Measurements from ENCODE around the gene HOXA3. TPM values are rescaled to one million over a fixed set of nuclear protein-coding genes. Genes with fewer than 3 reads are reported as not detected.

The HOXA3 gene
- total RNA-seq, 1 donor from 2014 or later: 5.5 TPM

DNA sequence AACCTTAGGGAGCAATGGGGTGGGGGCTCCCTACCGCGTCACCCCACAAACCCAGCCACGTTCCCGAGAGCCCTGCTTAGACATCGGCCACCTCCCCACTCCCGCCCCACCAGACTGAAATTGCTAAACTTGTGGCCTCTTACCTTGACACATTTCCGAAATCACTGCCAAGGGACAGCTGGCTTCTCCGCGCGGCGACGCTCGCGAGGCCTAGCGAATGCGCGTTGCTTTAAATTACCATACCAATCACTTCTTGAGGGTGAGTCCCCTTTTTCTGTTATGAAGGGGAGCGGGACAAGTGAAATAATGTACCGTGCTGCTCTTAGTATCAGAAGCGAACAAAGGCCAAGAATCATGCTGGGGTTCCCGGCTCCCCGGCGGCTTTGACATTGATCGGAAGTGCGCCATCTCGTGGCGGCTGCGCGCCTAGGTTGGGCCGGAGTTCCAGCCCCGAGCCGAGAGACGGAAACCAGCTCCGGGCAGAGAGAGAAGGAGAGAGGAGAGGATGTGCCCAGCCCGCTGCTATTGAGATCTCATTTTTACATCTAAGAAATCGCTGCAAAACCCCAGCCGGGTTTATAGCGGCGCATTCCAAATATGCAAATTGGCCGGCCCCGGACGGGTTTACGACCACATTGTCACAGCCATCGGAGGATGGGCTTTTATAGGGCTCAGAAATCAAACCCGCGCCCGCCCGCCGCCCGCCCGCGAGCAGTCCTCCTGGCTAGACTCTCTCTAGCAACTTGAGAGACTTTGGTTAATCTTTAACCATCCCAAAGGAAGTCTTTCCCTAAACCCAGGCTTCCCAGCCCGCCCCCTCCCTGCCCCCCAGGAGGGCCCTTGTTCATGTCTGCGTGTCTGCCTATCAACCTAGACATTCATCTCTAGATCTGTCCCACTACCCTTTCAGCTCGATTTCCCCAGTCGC, 27.4 kb upstream of the HOXA3 start:
- no peak for DNase-seq (ENCODE audit: extremely low read depth, low read depth, low spot score)

DNA sequence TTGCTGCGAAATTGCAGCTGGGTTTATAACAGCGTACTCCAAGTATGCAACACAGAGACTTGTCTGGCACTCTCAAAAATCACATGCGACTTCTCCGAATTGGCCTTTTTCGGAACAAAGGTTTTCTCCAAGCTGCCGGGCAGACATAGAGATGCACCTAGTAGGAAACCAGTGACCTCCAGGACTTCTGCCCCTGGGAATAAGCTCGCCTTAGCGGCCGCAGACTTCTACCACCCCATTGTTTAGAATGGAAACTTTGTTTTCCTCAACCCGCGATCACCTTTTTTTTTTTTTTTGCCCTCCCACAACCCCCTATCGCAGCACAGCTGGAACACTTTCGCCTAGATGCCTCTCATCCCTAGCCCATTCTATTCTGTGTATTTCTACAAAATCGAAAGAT, 26.6 kb upstream of the HOXA3 start:
- DNase-seq (ENCODE audit: extremely low read depth, low read depth, low spot score): no peak

GRCh38 chr7:27178366-27178765, 26.0 kb upstream of the HOXA3 start:
- no peak for DNase-seq (ENCODE audit: extremely low read depth, low read depth, low spot score)

DNA sequence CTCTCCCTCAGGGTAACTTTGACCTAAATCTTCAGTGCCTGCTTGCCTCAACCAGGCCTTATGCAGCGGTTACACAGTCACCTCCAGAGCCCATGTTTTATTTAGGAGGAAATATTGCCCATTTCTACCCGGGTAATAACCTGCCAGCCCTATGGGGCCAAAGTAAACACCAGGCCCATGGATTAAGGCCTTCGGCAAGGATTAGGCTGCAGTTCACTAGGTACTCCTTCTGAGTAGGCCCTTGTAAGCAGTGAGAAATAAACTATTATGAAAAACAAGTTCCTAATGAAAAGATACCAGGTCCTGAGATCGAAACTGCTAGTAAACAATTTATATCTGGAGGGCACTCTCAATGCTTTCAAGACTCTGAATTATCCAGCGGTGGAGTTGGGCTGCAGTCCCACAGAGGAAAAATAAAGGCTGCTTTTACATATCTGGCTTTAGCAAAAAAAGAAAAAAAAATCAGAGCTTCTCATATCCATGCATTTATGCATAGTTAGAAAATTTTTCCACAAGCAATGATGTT, 25.5 kb upstream of the HOXA3 start:
- no peak for DNase-seq (ENCODE audit: extremely low read depth, low read depth, low spot score)

- DNase-seq (ENCODE audit: extremely low read depth, low read depth, low spot score): no peak
Observed at GRCh38 chr7:27176962-27177794, 24.8 kb upstream of the HOXA3 start.

GRCh38 chr7:27176524-27176845, 24.1 kb upstream of the HOXA3 start:
- no peak for DNase-seq (ENCODE audit: extremely low read depth, low read depth, low spot score)

GRCh38 chr7:27175626-27176523, 23.5 kb upstream of the HOXA3 start:
- no peak for DNase-seq (ENCODE audit: extremely low read depth, low read depth, low spot score)

DNA sequence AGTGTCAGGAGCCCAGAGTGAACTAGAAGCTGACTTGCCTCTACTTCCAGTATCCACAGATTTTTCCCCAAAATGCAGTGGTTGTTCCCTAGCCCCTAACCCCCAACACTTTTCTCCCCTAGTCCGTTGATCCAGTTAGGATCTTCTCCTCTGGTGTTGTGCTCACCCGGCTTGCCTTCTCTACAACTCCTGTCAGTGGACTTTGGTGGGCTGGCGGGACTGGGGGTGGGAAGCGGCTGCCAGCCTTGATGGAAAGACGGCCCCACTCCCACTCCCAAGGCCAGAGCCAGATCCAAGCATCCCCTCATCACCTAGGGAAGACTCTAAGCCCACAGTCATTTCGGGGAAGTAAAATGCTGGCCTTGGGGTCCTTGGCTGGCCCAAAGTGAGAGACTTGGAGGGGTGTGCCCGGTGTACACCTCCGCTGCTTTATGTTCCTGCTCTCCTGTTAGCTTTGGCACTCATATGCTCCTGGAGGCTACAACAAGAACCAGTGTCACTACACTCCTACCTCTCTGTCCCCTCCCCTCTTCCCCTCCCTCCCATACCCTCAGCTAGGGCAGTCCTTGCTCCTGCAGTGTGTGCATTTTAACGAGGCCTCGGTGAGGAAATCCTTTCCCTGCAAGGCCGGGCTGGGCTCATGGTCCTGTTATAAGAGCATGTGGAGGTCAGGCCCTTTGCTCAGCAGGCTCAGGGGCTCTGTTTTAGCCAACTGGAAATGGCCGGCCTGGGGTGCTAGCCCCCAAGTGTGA, 22.7 kb upstream of the HOXA3 start:
- DNase-seq (ENCODE audit: extremely low read depth, low read depth, low spot score): no peak

DNA sequence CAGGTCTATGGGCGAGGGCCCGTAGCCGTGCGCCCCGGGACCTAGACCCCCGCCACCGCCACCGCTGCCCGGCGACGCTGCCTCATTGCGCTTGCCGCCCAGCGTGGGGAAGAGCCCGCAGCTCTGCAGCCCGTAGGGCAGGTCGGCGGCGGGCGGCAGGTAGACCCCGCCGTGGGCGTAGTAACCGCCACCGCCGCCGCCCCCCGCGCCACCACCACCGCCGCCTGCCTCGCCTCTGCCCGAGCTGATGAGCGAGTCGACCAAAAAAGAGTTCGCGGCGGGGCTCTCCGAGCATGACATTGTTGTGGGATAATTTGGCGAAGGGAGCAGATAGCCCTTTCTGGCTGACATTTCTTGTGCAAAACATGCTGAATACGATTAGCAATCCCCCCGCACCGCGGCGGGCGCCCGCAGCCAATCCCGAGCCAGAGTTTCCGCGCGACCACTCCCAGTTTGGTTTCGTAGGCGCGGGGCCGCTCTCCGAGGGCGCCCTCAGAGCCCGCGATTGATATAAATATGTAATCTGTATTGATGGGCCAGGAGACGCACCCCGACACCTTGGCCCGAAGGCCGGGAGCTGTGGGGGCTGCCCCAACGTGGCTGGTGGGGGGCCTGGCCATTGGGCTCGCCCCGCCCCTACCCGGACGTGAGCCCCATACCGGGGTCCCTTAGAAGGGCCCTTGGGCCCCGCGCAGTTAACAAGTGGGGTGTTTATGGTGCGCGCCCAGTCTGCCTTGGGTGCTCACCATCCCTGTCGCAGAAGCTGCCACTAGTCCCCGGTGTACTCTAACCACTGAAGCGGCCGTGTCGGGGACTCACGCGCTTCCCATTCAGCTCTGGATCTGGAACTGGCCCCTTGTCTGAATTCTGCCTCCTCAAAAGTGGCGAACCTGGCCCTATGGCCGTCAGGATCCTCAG, 21.8 kb upstream of the HOXA3 start, which contains the start of gene HOXA10:
Gene HOXA10 (minus strand): TSS at position 365 of the 918 bp plus-strand sequence. CDS start 14 bp downstream, at position 351.
- no peak for DNase-seq (ENCODE audit: extremely low read depth, low read depth, low spot score)

GRCh38 chr7:27173511-27173955, 21.1 kb upstream of the HOXA3 start:
- DNase-seq (ENCODE audit: extremely low read depth, low read depth, low spot score): no peak

GRCh38 chr7:27172823-27173510, 20.6 kb upstream of the HOXA3 start:
- DNase-seq (ENCODE audit: extremely low read depth, low read depth, low spot score): no peak

DNA sequence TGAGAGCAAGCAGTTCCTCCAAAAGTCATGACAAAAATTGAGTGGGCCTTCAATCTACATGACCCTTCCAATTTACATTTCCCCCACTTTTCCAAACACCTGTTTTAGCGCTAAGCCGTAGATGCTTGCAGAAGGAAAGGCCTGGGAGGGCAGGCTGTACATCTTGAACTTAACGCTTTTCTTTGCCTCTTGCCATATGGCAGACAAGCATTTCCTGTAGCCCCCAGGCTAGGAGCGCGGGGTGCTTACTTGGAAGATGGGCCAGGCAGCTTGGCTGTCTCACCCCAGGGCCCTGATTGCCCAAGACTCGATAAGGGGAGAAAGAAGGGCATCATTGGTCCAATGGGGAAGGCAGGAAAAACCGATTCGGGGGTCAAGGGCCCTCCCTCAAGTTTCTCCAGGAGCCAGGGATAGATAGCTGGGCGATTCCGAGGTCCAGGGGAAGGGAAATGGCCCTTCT, 20.0 kb upstream of the HOXA3 start:
- no peak for DNase-seq (ENCODE audit: extremely low read depth, low read depth, low spot score)

- no peak for DNase-seq (ENCODE audit: extremely low read depth, low read depth, low spot score)
Observed at GRCh38 chr7:27171637-27172314, 19.4 kb upstream of the HOXA3 start.

- no peak for DNase-seq (ENCODE audit: extremely low read depth, low read depth, low spot score)
Observed at GRCh38 chr7:27171325-27171636, 18.9 kb upstream of the HOXA3 start.

GRCh38 chr7:27170426-27171324, 18.3 kb upstream of the HOXA3 start:
- DNase-seq (ENCODE audit: extremely low read depth, low read depth, low spot score): no peak

GRCh38 chr7:27169658-27170425, 17.5 kb upstream of the HOXA3 start:
- no peak for DNase-seq (ENCODE audit: extremely low read depth, low read depth, low spot score)

All from glomerular endothelial cell (primary cell).